NCI-H128 (cell line): Measurements from ENCODE around the gene DYNC1H1.
"Not testable (repeated sequence)": the region's sequence is repeated elsewhere in the genome, so short reads cannot be mapped to it uniquely, and the experiment has no call there.

Source experiments
- DNase-seq: peaks from one replicate; lab custom pipeline; 2025; ENCODE audit not compliant: unreplicated experiment; lab: John Stamatoyannopoulos, UW

The DYNC1H1 gene

GRCh38 chr14:102058146-102058545 lies 93.8 kb downstream of the DYNC1H1 start:
- DNase-seq = no peak

DNA sequence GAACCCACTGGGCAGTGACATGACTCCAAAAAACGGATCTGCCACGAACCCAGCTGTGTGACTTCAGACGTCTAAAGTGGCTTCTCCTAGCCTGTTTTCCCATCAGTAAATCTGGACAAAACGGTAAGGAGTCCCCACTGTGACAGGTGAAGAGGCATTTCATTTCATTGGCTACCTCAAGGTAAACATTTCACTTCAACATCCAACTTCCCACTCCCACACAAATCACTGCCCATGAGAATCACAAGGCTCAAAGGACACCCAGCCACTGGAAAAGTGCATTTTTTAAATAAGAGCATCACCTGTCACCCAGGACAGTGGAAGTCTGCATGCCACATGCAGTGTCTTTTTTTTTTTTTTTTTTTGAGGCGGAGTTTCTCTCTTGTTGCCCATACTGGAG lies 94.6 kb downstream of the DYNC1H1 start:
- DNase-seq = no peak

DNA sequence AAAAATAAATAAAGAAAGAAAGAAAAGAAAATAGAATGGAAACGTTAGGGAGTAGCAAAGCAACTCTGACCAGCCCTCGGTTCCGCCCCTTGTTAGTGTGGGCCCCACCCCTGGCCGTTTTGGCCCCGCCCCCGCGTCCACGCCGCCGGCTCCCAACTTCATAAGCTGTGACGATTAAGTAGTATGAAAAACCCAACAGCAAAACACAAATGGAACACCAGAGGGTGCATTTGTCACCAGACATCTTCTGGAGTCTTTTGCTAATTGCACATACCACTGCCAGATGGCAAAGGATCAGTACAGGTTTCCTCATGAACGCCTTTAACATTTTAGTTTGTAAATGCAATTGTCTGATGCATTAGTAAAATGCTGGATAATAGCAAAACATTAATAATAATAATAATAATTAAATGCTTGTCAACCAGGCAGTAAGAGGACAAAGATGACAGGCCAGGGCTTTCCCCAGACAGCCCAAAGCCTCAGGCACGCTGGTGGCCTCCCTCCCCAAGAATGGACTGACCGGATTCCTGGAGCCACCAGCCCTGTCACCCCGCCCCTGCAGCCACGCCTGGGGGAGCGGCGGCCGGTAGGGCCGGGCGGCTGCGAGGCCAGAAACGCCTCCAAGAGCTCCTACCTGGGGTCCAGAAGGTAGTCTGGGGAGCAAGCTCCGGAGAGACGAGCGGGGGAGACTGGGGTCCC lies 98.9 kb downstream of the DYNC1H1 start:
- DNase-seq = peak; percentile 35

GRCh38 chr14:102063808-102064429 lies 99.5 kb downstream of the DYNC1H1 start:
- no peak for DNase-seq

GRCh38 chr14:102064590-102064989 lies 100.2 kb downstream of the DYNC1H1 start:
- not testable (repeated sequence) for DNase-seq

GRCh38 chr14:102066041-102066451 lies 101.7 kb downstream of the DYNC1H1 start:
- DNase-seq = no peak

- no peak for DNase-seq
Measured at GRCh38 chr14:102071283-102071998, 107.1 kb downstream of the DYNC1H1 start.

DNA sequence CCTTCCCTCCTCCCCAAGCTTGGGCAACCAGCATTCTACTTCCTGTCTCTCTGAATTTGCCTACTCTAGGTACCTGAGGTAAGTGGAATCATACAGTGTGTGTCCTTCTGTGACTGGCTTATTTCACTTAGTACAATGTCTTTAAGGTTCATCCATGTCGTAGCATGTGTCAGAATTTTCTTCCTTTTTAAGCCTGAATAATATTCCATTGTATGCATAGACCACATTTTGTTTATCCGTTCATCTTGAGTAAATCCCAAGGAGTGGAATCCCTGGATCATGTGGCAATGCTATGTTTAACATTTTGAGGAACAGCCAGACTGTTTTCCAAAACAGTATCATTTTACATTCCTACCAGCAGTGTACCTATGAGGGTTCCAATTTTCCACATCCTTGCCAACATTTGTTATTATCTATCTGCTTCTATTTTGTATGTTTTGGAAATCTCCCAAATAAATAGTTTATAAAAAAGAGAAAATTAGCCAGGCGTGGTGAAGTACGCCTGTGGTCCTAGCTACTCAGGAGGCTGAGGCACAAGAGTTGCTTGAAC lies 110.1 kb downstream of the DYNC1H1 start:
- DNase-seq = no peak

DNA sequence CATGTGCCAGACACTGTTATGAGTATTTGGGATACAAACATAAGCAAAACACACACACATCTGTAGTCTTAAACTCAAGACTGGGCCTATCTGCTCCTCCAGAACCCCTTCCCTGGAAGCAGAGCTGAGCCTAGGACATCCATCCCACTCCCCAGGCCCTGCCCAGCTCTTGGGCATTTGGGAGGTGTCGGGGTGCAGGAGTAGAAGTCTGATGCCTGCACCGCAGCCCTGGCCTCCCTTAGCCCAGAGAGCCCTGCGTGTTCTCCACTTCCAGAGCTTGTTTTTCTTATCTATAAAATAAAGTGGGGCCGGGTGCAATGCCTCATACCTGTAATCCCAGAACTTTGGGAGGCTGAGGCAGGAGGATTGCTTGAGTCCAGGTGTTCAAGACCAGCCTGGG lies 110.8 kb downstream of the DYNC1H1 start:
- no peak for DNase-seq

GRCh38 chr14:102077382-102077709 lies 113.0 kb downstream of the DYNC1H1 start:
- no peak for DNase-seq

- not testable (repeated sequence) for DNase-seq
Measured at GRCh38 chr14:102078361-102078791, 114.0 kb downstream of the DYNC1H1 start.

- no peak for DNase-seq
Measured at GRCh38 chr14:102078831-102079699, 114.7 kb downstream of the DYNC1H1 start.

GRCh38 chr14:102079700-102079979 lies 115.3 kb downstream of the DYNC1H1 start:
- DNase-seq = no peak

DNA sequence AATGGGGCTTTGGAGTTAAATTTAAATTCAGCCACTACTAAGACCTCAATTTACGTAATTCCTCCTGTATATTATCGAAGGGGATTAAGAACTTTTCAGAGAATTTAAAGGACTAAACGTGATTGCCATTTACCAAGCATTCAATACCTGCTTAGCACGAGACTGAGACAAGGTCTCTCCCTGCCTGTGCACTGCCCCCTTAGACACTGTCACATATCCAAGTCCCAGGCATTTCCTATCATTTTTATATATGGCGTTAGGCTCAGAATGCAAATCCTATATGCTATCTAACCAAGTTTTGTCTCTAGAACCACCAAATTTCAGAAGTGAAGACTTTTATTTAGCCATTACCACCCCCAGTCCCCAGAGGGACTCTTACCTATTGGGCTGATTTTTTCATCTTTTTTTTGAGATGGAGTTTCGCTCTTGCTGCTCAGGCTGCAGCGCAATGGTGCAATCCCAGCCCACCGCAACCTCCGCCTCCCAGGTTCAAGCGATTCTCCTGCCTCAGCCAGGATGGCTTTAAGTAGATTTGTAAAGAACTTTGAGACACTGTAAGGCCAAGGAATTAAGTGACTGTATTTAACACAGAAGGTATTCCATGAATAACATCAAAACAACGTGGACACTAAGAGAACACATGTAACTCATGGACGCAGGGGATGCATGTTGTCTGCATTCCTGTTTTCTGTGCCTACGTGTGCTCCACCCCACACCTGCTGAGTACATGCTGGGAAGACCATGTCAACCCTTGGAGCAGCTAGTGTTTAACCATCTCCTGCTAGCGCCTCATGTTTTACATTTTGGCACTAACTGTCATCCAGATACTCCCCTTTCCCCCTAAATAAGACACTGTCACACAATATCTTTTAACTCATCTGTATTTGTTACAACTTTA lies 116.1 kb downstream of the DYNC1H1 start:
- no peak for DNase-seq

GRCh38 chr14:102081231-102082080 lies 117.1 kb downstream of the DYNC1H1 start:
- DNase-seq = no peak

DNA sequence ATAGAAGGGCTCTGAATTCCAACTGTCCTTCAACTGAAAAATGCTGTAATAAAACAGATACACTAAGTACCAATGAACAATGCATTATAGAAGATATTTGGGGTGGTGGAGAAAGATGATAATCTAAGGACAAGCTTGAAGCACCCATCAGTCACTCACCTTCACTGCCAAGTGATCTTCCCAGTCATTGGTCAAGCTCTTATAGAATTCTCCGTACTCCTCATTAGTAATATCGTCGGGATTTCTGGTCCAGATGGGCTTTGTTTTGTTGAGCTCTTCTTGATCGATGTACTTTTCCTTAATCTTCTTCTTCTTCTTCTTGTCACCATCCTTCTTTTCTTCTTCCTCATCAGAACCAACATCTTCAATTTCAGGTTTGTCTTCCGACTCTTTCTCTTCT lies 120.1 kb downstream of the DYNC1H1 start:
- not testable (repeated sequence) for DNase-seq

DNA sequence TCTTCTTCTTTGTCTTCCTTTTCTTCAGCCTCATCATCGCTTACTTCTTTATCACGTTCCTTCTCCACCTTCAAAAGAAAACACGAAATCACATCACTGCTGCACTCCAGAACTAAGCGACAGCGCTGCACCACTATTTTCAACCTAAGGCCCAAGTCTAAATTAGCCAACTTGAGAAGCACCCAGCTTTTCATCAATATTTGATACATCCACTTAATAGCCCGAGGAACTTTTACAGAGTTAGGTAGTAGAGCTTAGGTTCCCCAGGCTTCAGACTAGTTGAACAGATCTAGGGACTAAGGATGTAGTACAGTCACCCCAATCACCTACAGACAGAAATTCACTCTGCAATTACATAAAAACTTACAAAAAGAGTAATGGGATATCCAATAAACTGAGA lies 120.6 kb downstream of the DYNC1H1 start:
- DNase-seq = no peak

DNA sequence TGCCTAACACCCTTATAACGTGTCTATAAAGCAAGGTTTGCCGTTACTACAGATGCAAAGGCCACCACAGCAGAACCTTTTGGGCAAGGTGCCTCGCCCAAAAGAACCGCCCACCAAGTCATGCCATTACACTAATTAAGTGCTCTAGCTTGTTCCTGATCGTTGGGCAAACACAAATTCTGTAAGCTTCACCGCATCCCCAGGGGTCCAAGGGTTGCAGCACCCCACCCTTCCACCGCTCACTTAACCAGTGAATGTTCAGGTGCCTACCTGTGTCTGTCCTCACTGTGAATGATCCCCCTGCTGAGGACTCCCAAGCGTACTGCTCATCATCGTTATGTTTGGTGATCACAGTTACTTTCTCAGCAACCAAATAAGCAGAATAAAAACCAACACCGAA lies 121.1 kb downstream of the DYNC1H1 start:
- no peak for DNase-seq

DNA sequence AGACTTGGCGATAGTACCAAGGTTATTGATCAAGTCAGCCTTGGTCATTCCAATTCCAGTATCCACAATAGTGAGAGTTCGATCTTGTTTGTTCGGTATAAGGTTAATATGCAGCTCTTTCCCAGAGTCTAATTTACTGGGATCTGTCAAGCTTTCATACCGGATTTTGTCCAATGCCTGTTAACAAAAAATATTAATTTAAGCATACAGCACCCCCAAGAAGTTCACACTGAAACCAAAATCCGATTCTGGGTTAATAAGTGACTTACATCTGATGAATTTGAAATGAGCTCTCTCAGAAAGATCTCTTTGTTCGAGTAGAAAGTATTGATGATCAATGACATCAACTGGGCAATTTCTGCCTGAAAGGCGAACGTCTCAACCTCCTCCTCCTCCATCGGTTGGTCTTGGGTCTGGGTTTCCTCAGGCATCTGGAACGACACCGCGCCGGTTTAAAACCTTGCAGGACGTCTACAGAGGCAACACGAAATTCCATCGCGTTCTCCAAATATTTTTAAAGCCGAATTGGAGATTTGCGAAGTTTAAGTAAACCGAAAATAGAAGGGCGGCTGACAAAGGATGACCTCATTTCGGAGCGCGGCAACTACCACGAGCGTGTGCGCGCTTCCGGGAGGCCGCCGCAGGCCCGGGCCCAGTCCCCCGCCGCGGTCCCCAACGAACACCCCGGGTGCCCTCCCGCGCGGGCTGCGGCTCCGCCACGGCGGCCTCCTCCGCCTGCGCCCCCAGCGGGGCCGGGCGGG lies 121.8 kb downstream of the DYNC1H1 start:
- no peak for DNase-seq
